KOPT-K1 (cell line): ENCODE measurements around the gene PALM.

Source experiments
- H3K27ac ChIP-seq: fragments of 200-600 bp; sonication (generic); 2 replicates; pipeline ENCODE4 v1.5.1; 2016; ENCODE audit warnings: antibody characterized with exemption, mild to moderate bottlenecking, low read depth, low read length; ENCODE audit not compliant: poor library complexity, severe bottlenecking
- H3K36me3 ChIP-seq: fragments of 200-600 bp; sonication (generic); 2 replicates; pipeline ENCODE4 v1.5.1; 2017; ENCODE audit warnings: antibody characterized with exemption, mild to moderate bottlenecking, low read length, moderate library complexity; ENCODE audit not compliant: insufficient read depth
- H3K9me3 ChIP-seq: fragments of 200-600 bp; sonication (generic); 2 replicates; pipeline ENCODE4 v1.5.1; 2017; ENCODE audit warnings: antibody characterized with exemption, low read length, mild to moderate bottlenecking; ENCODE audit not compliant: insufficient read depth, poor library complexity, severe bottlenecking

The PALM gene

DNA sequence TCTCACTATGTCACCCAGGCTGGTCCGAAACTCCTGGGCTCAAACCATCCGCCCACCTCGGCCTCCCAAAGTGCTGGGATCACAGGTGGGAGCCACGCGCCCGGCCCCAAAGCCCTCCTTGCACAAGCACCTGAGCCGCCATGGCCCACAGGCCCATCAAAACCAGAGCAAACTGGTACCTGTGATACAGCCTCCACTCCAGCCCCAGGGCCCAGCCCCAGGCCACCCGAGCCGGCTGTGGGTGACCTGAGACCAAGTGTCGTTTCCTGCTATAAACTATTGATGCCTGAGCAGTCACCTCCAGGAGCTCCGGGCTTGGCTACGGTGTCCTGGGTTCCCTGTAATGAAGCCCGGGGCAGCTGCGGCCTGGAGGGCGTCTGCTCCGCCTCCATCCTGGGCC lies 78.8 kb downstream of the PALM start:
- Histone ChIP-seq H3K36me3 (no peaks in the 10 kb centered on the region), H3K9me3 (no peaks in the 10 kb centered on the region), H3K27ac (no peak overlapping the region)

DNA sequence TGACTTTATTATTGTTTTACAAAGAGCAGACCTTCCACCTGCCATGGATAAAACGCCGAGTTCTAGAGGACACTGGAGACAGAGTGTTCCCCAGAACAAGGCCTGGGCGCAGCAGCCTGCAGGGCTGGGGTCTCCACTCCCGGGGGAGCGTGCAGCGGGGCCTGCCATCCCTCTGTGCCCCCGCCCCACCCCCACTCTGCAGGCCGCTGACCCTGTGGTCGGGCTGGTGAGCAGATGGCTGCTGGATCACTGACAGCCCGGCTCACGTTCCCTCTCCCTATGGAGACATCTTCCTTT lies 79.9 kb downstream of the PALM start:
- no peak overlapping the region for H3K27ac ChIP-seq
- no peaks in the 10 kb centered on the region for H3K9me3 ChIP-seq
- H3K36me3 ChIP-seq, result no peaks in the 10 kb centered on the region

DNA sequence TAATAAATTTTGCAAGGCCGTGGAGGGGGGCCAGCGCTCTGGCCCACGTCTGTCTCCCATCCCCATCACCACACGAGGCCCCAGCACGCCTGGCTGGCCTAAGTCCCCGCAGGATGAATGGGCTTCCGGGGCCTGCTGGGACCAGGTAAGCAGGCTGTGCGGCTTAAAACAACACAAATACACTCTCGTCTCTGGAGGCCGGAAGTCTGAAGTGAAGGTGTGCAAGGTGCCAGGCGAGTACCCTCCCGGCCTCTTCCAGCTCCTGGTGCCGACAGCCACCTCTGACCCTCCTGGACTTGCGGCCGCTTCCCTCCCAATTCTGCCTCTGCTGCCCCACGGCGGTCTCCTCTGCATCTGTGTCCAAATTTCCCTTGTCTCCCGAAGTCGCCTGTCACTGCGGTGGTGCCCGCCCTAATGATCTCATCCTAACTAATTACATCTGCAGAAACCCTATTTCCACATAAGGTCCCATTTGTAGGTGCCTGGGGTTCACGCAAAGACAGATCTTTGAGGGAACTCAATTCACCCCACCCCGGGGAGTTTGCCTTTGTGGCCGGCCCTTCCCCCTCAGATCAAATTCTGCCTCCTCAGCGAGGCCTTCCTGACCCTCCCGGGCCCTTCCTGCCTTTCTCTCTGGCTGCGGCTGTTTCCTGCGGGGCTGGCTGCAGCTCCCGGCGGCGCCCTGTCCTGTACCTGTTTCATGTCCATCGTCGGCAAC lies 80.4 kb downstream of the PALM start:
- H3K36me3 ChIP-seq, result no peaks in the 10 kb centered on the region
- no peaks in the 10 kb centered on the region for H3K9me3 ChIP-seq
- no peak overlapping the region for H3K27ac ChIP-seq

DNA sequence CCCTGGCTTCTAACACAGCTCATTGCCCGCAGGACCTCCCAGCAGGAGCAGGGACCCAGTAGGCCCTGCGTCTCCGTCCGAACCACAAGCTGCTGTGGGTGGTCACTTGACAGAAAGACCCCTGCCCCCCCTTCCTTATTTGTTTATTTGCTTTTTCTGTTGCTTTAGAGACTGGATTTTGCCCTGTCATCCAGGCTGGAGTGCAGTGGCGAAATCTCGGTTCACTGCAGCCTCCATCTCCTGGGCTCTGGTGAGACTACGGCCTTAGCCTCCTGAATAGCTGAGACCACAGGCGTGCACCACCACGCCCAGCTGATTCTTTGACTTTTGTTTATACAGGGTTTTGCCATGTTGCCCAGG lies 80.9 kb downstream of the PALM start:
- no peak overlapping the region for H3K27ac ChIP-seq
- H3K36me3 ChIP-seq, result no peaks in the 10 kb centered on the region
- H3K9me3 ChIP-seq, result no peaks in the 10 kb centered on the region

DNA sequence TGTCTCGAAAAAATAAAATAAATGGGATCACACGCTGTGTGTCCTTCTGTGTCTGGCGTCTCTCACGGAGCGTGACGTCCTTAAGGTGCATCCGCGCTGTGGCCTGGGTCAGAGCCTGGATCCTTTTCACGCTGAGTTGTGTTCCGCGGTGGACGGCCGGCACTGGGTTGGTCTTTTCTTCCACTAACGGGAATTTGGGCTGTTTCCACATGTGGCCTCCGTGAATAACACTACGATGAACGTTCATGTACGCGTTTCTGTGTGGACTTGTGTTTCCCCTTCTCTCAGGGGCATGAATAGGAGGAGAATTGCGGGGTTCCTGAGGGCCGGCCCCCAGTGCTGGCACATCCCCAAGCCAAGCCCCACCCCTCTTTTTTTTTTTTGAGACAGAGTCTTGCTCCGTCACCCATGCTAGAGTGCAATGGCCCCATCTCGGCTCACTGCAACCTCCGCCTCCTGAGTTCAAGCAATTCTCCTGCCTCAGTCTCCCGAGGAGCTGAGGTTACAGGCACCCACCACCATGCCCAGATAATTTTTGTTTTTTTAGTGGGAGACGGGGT lies 82.4 kb downstream of the PALM start:
- H3K36me3 ChIP-seq, result no peaks in the 10 kb centered on the region
- no peak overlapping the region for H3K27ac ChIP-seq
- no peaks in the 10 kb centered on the region for H3K9me3 ChIP-seq

DNA sequence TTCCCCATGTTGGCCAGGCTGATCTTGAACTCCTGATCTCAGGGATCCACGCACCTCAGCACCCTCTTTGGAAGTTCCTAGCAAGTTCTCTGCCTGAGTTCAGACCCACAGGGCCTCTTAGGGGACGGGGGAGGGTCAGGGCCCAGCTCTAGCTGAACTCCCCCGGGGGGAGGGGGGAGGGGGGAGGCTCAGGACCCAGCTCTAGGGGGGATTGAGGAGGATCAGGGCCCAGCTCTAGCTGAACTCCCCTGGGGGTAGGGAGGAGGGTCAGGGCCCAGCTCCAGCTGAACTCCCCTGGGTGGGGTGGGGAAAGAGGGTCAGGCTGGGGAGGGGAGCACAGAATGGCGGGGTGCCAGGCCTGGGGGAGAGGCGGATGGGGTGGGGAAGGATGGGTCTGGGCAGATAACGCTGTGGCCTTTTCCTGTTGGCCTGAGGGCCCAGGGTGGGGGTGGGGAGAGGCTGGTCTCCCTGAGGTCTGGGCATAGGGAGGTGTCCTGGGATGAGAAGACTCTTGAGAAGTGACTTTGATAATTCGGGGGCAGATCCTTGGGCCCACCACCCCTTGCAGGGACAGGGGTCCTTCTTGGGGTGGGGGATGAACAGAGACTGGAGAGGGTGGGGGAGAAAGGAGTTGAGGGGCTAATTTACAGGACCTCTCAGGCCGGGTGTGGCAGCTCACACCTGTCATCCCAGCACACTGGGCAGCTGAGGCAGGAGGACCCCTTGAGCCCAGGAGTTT lies 83.0 kb downstream of the PALM start:
- Histone ChIP-seq H3K36me3 (no peaks in the 10 kb centered on the region), H3K9me3 (no peaks in the 10 kb centered on the region), H3K27ac (no peak overlapping the region)

DNA sequence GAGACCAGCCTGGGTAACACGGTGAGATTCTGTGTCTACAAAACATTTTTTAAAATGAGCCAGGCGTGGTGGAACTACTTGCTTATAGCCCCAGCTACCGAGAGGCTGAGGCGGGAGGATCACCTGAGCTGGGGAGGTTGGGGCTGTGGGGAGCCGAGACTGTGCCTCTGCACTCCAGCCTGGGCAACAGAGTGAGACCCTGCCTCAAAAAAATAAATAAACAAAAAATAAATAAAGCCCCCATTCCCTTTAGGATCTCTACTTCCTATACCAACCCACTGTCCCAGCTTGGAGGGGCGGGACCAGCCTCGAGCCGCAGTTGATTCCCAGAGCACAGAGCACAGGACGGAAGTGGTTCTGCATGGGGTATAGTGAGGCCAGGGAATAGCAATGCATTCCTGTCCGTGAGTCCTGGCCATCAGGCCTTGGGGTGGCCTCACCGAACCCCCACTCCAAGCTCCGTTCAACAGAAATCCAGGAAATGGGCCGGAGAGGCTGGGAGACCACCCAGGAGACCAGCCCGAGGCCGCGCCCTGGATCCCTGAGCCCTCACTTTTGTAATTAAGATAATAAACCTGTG lies 83.7 kb downstream of the PALM start:
- no peaks in the 10 kb centered on the region for H3K9me3 ChIP-seq
- H3K36me3 ChIP-seq, result no peaks in the 10 kb centered on the region
- no peak overlapping the region for H3K27ac ChIP-seq

DNA sequence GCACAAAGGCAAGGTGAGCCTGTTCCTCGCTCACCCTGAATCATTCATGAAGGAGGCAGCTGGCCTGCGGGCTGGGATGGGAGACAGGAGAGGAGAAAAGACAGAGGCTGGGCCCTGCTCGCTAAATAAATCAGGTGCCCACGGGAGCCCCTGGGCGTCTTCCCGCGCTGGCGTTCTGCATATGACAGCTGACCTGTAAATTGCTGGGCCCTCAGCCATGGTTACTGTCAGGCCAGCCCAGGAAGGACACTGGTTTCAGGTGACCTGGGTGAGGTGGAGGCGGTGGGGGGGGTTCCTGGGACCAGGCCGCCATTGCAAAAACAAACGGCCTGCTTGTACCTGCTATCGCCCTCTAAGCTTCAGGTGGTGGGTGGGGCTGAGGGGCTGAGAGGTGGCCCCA lies 85.1 kb downstream of the PALM start:
- Histone ChIP-seq H3K27ac (no peak overlapping the region), H3K9me3 (no peaks in the 10 kb centered on the region), H3K36me3 (peaks cover 9% of the 10 kb centered on the region)

DNA sequence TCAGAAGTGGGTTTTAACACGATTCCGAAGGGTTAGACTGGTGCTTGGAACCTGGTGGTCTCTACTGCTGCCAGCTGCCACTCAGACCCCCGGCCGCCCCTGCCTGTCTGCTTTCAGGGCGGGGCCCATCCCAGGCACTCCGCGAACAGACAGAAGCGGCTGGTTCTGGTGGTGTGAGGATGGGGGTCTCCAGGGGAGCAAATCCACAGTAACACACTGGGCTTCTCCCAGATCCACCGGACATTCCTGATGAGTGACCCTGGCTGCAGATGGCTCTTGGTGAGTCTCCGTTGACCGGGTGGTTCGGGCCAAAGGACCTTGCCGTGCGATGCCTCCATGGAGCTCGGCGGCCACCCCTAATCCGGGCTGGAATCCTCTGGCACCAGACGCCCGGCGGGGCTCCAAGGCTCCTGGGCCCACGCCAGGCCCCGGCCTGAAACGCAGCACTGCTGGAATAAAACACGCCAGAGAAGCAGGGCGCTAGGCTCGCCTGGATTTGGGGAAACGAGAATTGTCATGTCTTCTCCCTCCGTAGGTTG lies 86.4 kb downstream of the PALM start:
- no peaks in the 10 kb centered on the region for H3K9me3 ChIP-seq
- H3K36me3 ChIP-seq, result peaks cover 22% of the 10 kb centered on the region
- H3K27ac ChIP-seq, result no peak overlapping the region

DNA sequence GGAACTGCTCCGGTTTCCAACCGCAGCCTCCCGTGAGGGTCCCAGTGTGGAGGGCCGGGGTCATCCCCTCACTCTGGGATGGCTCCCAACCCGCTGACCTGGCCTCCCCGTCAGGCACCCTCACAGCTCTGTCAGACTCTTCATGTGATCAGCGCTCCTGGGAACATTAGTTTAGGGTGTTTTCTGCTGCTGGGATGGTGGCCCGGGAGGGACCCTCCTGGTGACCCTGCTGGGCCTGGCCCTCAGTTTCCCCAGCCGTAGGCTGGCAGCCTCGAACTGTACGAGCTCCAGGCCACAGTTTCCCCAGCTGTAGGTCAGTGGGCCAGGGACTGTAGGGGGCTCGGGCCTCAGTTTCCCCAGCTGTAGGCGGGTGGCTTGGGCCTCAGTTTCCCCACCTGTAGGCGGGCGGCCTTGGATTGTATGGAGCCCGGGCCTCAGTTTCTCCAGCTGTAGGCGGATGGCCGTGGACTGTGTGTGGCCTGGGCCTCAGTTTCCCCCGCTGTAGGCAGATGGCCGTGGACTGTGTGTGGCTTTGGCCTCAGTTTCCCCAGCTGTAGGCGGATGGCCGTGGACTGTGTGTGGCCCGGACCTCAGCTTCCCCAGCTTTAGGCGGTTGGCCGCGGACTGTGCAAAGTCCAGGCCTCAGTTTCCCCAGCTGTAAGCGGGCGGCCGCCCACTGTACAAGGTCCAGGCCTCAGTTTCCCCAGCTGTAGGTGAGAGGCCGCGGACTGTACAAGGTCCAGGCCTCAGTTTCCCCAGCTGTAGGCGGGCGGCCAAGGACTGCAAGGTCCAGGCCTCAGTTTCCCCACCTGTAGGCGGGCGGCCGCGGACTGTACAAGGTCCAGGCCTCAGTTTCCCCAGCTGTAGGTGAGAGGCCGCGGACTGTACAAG lies 87.2 kb downstream of the PALM start:
- peak overlapping the region; percentile 72 for H3K27ac ChIP-seq
- peaks cover 30% of the 10 kb centered on the region for H3K36me3 ChIP-seq
- H3K9me3 ChIP-seq, result no peaks in the 10 kb centered on the region

DNA sequence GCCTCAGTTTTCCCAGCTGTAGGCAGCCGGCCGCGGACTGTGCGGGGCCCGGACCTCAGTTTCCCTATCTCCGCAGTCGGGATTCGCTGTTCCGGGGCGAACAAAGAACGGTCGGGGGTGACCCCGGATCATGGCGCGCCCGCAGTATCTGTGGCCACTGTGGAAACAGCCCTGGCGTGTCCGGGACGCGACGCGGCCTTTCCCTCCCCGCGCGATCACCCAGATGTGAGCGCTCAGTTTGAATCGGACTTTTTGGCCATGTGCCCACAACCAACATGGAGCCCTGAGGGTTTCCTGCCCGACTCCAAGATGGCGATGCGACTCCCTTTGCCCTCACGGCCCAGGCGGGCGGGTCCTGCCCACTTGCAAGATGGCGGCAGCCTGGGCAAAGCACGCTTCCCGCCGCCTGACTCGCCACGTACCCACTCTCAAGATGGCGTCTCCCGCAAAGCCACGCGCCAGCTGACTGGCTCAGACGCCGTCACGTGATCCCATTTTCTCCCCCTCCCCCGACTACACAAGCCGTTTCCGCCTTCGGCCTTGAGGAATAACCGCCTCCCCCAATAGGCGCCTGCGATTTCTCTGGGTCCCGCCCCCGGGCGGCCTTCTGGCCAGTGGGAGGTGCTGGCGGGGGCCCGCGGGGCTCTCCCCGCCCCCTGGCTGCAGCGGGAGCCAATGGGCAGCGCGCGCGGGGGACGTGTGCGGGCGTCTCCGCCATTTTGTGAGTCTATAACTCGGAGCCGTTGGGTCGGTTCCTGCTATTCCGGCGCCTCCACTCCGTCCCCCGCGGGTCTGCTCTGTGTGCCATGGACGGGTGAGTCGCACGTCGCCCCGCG lies 88.2 kb downstream of the PALM start, which contains the start of gene PTBP1:
Gene PTBP1, plus strand, starts transcription at position 761 of the 836 bp plus-strand sequence. Its CDS starts 46 bp downstream, at position 807.
- peak within 1 kb of the TSS; percentile 99 for H3K27ac ChIP-seq
- H3K9me3 ChIP-seq, result no peaks in the 10 kb centered on the region
- H3K36me3 ChIP-seq, result peaks cover 40% of the 10 kb centered on the region
